Left ventricle myocardium inferior (tissue), 1 donor: Measurements from ENCODE around the gene PPP1R27. TPM values are rescaled to one million over a fixed set of nuclear protein-coding genes. Genes with fewer than 3 reads are reported as not detected.

Source experiments
- DNase-seq: peaks from one replicate; pipeline ENCODE4 v3.0.0-alpha.2; 2020
- H3K27ac ChIP-seq: fragments of 200-600 bp; replicated peaks from 2 replicates; pipeline ENCODE4 v1.8.0; 2021
- H3K27me3 ChIP-seq: fragments of 200-600 bp; 2 replicates; pipeline ENCODE4 v1.8.0; 2021; ENCODE audit warnings: low read depth
- H3K36me3 ChIP-seq: fragments of 200-600 bp; 2 replicates; pipeline ENCODE4 v1.8.0; 2021
- H3K4me1 ChIP-seq: fragments of 200-600 bp; 2 replicates; pipeline ENCODE4 v1.8.0; 2021
- H3K4me3 ChIP-seq: fragments of 200-600 bp; 2 replicates; pipeline ENCODE4 v1.8.0; 2021; ENCODE audit warnings: mild to moderate bottlenecking, moderate library complexity
- H3K9me3 ChIP-seq: fragments of 200-600 bp; replicated peaks from 2 replicates; pipeline ENCODE4 v1.8.0; 2021
- CTCF ChIP-seq: fragments of 200-600 bp; IDR thresholded peaks from 2 replicates; pipeline ENCODE4 v1.8.0; 2021; ENCODE audit warnings: antibody characterized with exemption, mild to moderate bottlenecking, borderline replicate concordance
- intact Hi-C: fragments of 100-400 bp; cut with micrococcal nuclease; formaldehyde crosslinking; loops from one replicate; pipeline ENCODE4 v1.11.0; 2022
- total RNA-seq: library from RNA; stranded (reverse); fragmentation: NEBNext Ultra II Directional; extraction: Animal tissue kit (Norgen Biotek cat#: 25700); gene quantifications from one replicate; pipeline ENCODE4 v1.2.1, GENCODE V29; 2021
- donor health status: DM: no; HTN: yes; CAD: no; lungs with severe emphysema.

The PPP1R27 gene
- total RNA-seq, 1 donor from 2014 or later: 0.25 TPM

- DNase-seq: no peak
- H3K36me3 ChIP-seq: peaks cover 34% of the 10 kb centered on the region
- intact Hi-C loops: no loop called here
- H3K9me3 ChIP-seq: no peaks in the 10 kb centered on the region
- no peak for TF ChIP-seq CTCF
- H3K27me3 ChIP-seq: no peaks in the 10 kb centered on the region
- peaks cover 78% of the 10 kb centered on the region for H3K4me1 ChIP-seq
- H3K4me3 ChIP-seq: peak within 1 kb of the TSS; percentile 91
- H3K27ac ChIP-seq: peak within 1 kb of the TSS; percentile 97
Observed at GRCh38 chr17:81859906-81860755, 25.3 kb upstream of the PPP1R27 start, which contains the start of gene P4HB. TSS of gene P4HB (minus strand) at chr17:81860535. CDS start at chr17:81860471, 64 bp downstream.

GRCh38 chr17:81858967-81859905 is 24.4 kb upstream of the PPP1R27 start:
- intact Hi-C loops: no loop called here
- no peaks in the 10 kb centered on the region for H3K9me3 ChIP-seq
- H3K27me3 ChIP-seq: no peaks in the 10 kb centered on the region
- peak overlapping the region; percentile 97 for H3K27ac ChIP-seq
- H3K36me3 ChIP-seq: peaks cover 42% of the 10 kb centered on the region
- no peak for DNase-seq
- peaks cover 87% of the 10 kb centered on the region for H3K4me1 ChIP-seq
- no peak for TF ChIP-seq CTCF
- peak overlapping the region; percentile 91 for H3K4me3 ChIP-seq

- no peak overlapping the region for H3K27ac ChIP-seq
- peak overlapping the region; percentile 91 for H3K4me3 ChIP-seq
- no peak for DNase-seq
- H3K36me3 ChIP-seq: peaks cover 51% of the 10 kb centered on the region
- intact Hi-C loops: no loop called here
- TF ChIP-seq CTCF: no peak
- H3K4me1 ChIP-seq: peaks cover 82% of the 10 kb centered on the region
- no peaks in the 10 kb centered on the region for H3K27me3 ChIP-seq
- no peaks in the 10 kb centered on the region for H3K9me3 ChIP-seq
Observed at GRCh38 chr17:81858170-81858966, 23.5 kb upstream of the PPP1R27 start.

GRCh38 chr17:81854974-81855774 is 20.3 kb upstream of the PPP1R27 start:
- TF ChIP-seq CTCF: peak; percentile 19

More at GRCh38 chr17:81854974-81855774, 20.3 kb upstream of the PPP1R27 start:
- no peak overlapping the region for H3K4me3 ChIP-seq
- DNase-seq: no peak
- no peaks in the 10 kb centered on the region for H3K9me3 ChIP-seq
- H3K27ac ChIP-seq: peak overlapping the region; percentile 48
- no peaks in the 10 kb centered on the region for H3K27me3 ChIP-seq
- H3K4me1 ChIP-seq: peaks cover 56% of the 10 kb centered on the region
- intact Hi-C loops: no loop called here
- peaks cover 80% of the 10 kb centered on the region for H3K36me3 ChIP-seq
